Measurements from ENCODE around the gene UST.
A peak's percentile ranks its signal among the peaks of the same experiment; 100 is the strongest.

The UST gene

GRCh38 chr6:148713033-148713738, 33.6 kb upstream of the UST start:
- DNase-seq (no peak), ATAC-seq (replicated peaks) (no peak)
- Mint-ChIP-seq H3K4me1 (ENCODE audit: low read depth in 2 of 2) (no peaks in the 10 kb centered on the region), H3K27ac (no peak overlapping the region), H3K36me3 (ENCODE audit: insufficient read depth) (no peaks in the 10 kb centered on the region), H3K4me3 (no peak overlapping the region), H3K9me3 (no peaks in the 10 kb centered on the region), H3K27me3 (no peaks in the 10 kb centered on the region)

- H3K9me3 Mint-ChIP-seq: no peaks in the 10 kb centered on the region
- ATAC-seq (replicated peaks) (no peak), DNase-seq (no peak)
- H3K36me3 Mint-ChIP-seq (ENCODE audit: insufficient read depth): no peaks in the 10 kb centered on the region
- H3K4me3 Mint-ChIP-seq: no peak overlapping the region
- H3K4me1 Mint-ChIP-seq (ENCODE audit: low read depth in 2 of 2): no peaks in the 10 kb centered on the region
- H3K27ac Mint-ChIP-seq: no peak overlapping the region
- peaks cover 0 to 4% of the 10 kb centered on the region in 2 donors for H3K27me3 Mint-ChIP-seq
These were observed 32.9 kb upstream of the UST start for GRCh38 chr6:148713921-148714320.

GRCh38 chr6:148716811-148717210, 30.0 kb upstream of the UST start:
- Mint-ChIP-seq H3K4me1 (ENCODE audit: low read depth in 2 of 2) (no peaks in the 10 kb centered on the region), H3K27ac (no peak overlapping the region), H3K36me3 (ENCODE audit: insufficient read depth) (no peaks in the 10 kb centered on the region)

GRCh38 chr6:148720406-148720805, 26.4 kb upstream of the UST start:
- DNase-seq (no peak), ATAC-seq (replicated peaks) (no peak)
- H3K9me3 Mint-ChIP-seq: no peaks in the 10 kb centered on the region
- no peak overlapping the region for H3K27ac Mint-ChIP-seq
- no peak overlapping the region for H3K4me3 Mint-ChIP-seq
- peaks cover 24 to 44% of the 10 kb centered on the region in 2 donors for H3K27me3 Mint-ChIP-seq
- no peaks in the 10 kb centered on the region for H3K36me3 Mint-ChIP-seq (ENCODE audit: insufficient read depth)
- H3K4me1 Mint-ChIP-seq (ENCODE audit: low read depth in 2 of 2): no peaks in the 10 kb centered on the region

More at GRCh38 chr6:148716811-148717210, 30.0 kb upstream of the UST start:
- ATAC-seq (replicated peaks) (no peak), DNase-seq (no peak)
- H3K9me3 Mint-ChIP-seq: no peaks in the 10 kb centered on the region
- peaks cover 9 to 28% of the 10 kb centered on the region in 2 donors for H3K27me3 Mint-ChIP-seq
- no peak overlapping the region for H3K4me3 Mint-ChIP-seq

GRCh38 chr6:148720897-148721296, 25.9 kb upstream of the UST start:
- DNase-seq (no peak), ATAC-seq (replicated peaks) (no peak)
- no peak overlapping the region for H3K27ac Mint-ChIP-seq
- H3K4me1 Mint-ChIP-seq (ENCODE audit: low read depth in 2 of 2): no peaks in the 10 kb centered on the region
- H3K27me3 Mint-ChIP-seq: peaks cover 24 to 44% of the 10 kb centered on the region in 2 donors
- H3K9me3 Mint-ChIP-seq: no peaks in the 10 kb centered on the region
- no peak overlapping the region for H3K4me3 Mint-ChIP-seq
- H3K36me3 Mint-ChIP-seq (ENCODE audit: insufficient read depth): no peaks in the 10 kb centered on the region

GRCh38 chr6:148723484-148723883, 23.3 kb upstream of the UST start:
- Mint-ChIP-seq H3K4me1 (ENCODE audit: low read depth in 2 of 2) (no peaks in the 10 kb centered on the region), H3K36me3 (ENCODE audit: insufficient read depth) (no peaks in the 10 kb centered on the region), H3K27me3 (peaks cover 24 to 44% of the 10 kb centered on the region in 2 donors), H3K4me3 (no peak overlapping the region), H3K9me3 (no peaks in the 10 kb centered on the region), H3K27ac (no peak overlapping the region)
- DNase-seq (no peak), ATAC-seq (replicated peaks) (no peak)

GRCh38 chr6:148724428-148724827, 22.4 kb upstream of the UST start:
- Mint-ChIP-seq H3K4me1 (ENCODE audit: low read depth in 2 of 2) (no peaks in the 10 kb centered on the region), H3K9me3 (no peaks in the 10 kb centered on the region), H3K4me3 (no peak overlapping the region), H3K27me3 (peaks cover 24 to 35% of the 10 kb centered on the region in 2 donors), H3K36me3 (ENCODE audit: insufficient read depth) (no peaks in the 10 kb centered on the region), H3K27ac (no peak overlapping the region)
- DNase-seq (no peak), ATAC-seq (replicated peaks) (no peak)

GRCh38 chr6:148727104-148727503, 19.7 kb upstream of the UST start:
- H3K27ac Mint-ChIP-seq: no peak overlapping the region
- no peak overlapping the region for H3K4me3 Mint-ChIP-seq
- no peaks in the 10 kb centered on the region for H3K9me3 Mint-ChIP-seq
- peaks cover 12 to 13% of the 10 kb centered on the region in 2 donors for H3K27me3 Mint-ChIP-seq
- H3K36me3 Mint-ChIP-seq (ENCODE audit: insufficient read depth): no peaks in the 10 kb centered on the region
- ATAC-seq (replicated peaks) (no peak), DNase-seq (no peak)
- H3K4me1 Mint-ChIP-seq (ENCODE audit: low read depth in 2 of 2): no peaks in the 10 kb centered on the region

GRCh38 chr6:148735989-148736388, 10.8 kb upstream of the UST start:
- Mint-ChIP-seq H3K36me3 (ENCODE audit: insufficient read depth) (no peaks in the 10 kb centered on the region), H3K4me1 (ENCODE audit: low read depth in 2 of 2) (peaks cover 0 to 2% of the 10 kb centered on the region in 2 donors), H3K27ac (no peak overlapping the region), H3K27me3 (no peaks in the 10 kb centered on the region), H3K9me3 (no peaks in the 10 kb centered on the region), H3K4me3 (no peak overlapping the region)
- ATAC-seq (replicated peaks) (no peak), DNase-seq (no peak)

- ATAC-seq (replicated peaks): peak; percentile 42
These were observed 9.9 kb upstream of the UST start for GRCh38 chr6:148736774-148737412.

GRCh38 chr6:148737806-148738205, 9.0 kb upstream of the UST start:
- no peak for ATAC-seq (replicated peaks)
- Mint-ChIP-seq H3K4me3 (no peak overlapping the region), H3K36me3 (ENCODE audit: insufficient read depth) (no peaks in the 10 kb centered on the region), H3K4me1 (ENCODE audit: low read depth in 2 of 2) (peaks cover 0 to 2% of the 10 kb centered on the region in 2 donors), H3K9me3 (no peaks in the 10 kb centered on the region), H3K27ac (no peak overlapping the region), H3K27me3 (no peaks in the 10 kb centered on the region)
- no peak for DNase-seq

More at GRCh38 chr6:148736774-148737412, 9.9 kb upstream of the UST start:
- no peak for DNase-seq
- Mint-ChIP-seq H3K4me3 (no peak overlapping the region), H3K4me1 (ENCODE audit: low read depth in 2 of 2) (peaks cover 0 to 2% of the 10 kb centered on the region in 2 donors), H3K36me3 (ENCODE audit: insufficient read depth) (no peaks in the 10 kb centered on the region), H3K9me3 (no peaks in the 10 kb centered on the region), H3K27ac (peak overlapping the region in 1 of 2 donors; percentile 3), H3K27me3 (no peaks in the 10 kb centered on the region)

- peaks cover 0 to 2% of the 10 kb centered on the region in 2 donors for H3K4me1 Mint-ChIP-seq (ENCODE audit: low read depth in 2 of 2)
- ATAC-seq (replicated peaks) (no peak), DNase-seq (no peak)
- no peak overlapping the region for H3K4me3 Mint-ChIP-seq
- no peak overlapping the region for H3K27ac Mint-ChIP-seq
- no peaks in the 10 kb centered on the region for H3K27me3 Mint-ChIP-seq
- H3K9me3 Mint-ChIP-seq: no peaks in the 10 kb centered on the region
- H3K36me3 Mint-ChIP-seq (ENCODE audit: insufficient read depth): no peaks in the 10 kb centered on the region
These were observed 7.6 kb upstream of the UST start for GRCh38 chr6:148738946-148739821.

GRCh38 chr6:148739822-148740128, 7.1 kb upstream of the UST start:
- Mint-ChIP-seq H3K36me3 (ENCODE audit: insufficient read depth) (no peaks in the 10 kb centered on the region), H3K27ac (no peak overlapping the region), H3K4me3 (no peak overlapping the region), H3K9me3 (no peaks in the 10 kb centered on the region), H3K4me1 (ENCODE audit: low read depth in 2 of 2) (peaks cover 0 to 2% of the 10 kb centered on the region in 2 donors), H3K27me3 (no peaks in the 10 kb centered on the region)
- no peak for DNase-seq
- peak; percentile 48 for ATAC-seq (replicated peaks)

Measured in effector memory CD8-positive, alpha-beta T cell (primary cell).